WTC11 (cell line): ENCODE measurements around the gene CELF4. TPM values are rescaled to one million over a fixed set of nuclear protein-coding genes. Genes with fewer than 3 reads are reported as not detected.

Source experiments
- ATAC-seq: fragments of 200-7000 bp; cut with Tn5 transposase; 2 replicates; pipeline ENCODE4 v1.10.0; 2021; ENCODE audit warnings: mild to moderate bottlenecking, moderate library complexity
- CTCF ChIA-PET: fragments of 300-600 bp; sonication (Branson Sonifier 250); formaldehyde crosslinking; loops from one replicate; lab custom pipeline; 2021; ENCODE audit warnings: antibody characterized with exemption; lab: Charles Lee
- POLR2A ChIA-PET: fragments of 350-600 bp; sonication (Branson Sonifier 250); formaldehyde crosslinking; loops from one replicate; lab custom pipeline; 2021; ENCODE audit warnings: antibody characterized with exemption; lab: Charles Lee
- DNase-seq: peaks from one replicate; pipeline ENCODE4 v3.0.0; 2021; ENCODE audit warnings: low spot score
- H3K27ac Mint-ChIP-seq: 2 replicates; pipeline ENCODE4 v1.8.0; 2021; ENCODE audit warnings: mixed read lengths
- H3K27me3 Mint-ChIP-seq: 2 replicates; pipeline ENCODE4 v1.8.0; 2021; ENCODE audit warnings: low read depth, mild to moderate bottlenecking, moderate library complexity, mixed read lengths
- H3K36me3 Mint-ChIP-seq: 2 replicates; pipeline ENCODE4 v1.8.0; 2021; ENCODE audit warnings: mixed read lengths
- H3K4me1 Mint-ChIP-seq: 2 replicates; pipeline ENCODE4 v1.8.0; 2022; ENCODE audit warnings: mixed read lengths
- H3K4me3 Mint-ChIP-seq: 2 replicates; pipeline ENCODE4 v1.8.0; 2021; ENCODE audit warnings: mild to moderate bottlenecking, moderate library complexity, mixed read lengths
- H3K9me3 Mint-ChIP-seq: 2 replicates; pipeline ENCODE4 v1.8.0; 2021; ENCODE audit warnings: mixed read lengths
- CREB1 ChIP-seq: sonication (generic); formaldehyde crosslinking; IDR thresholded peaks from 2 replicates; pipeline ENCODE4 v1.8.0; 2023; ENCODE audit warnings: mild to moderate bottlenecking, missing genetic modification reagents
- ESRRA ChIP-seq: sonication (generic); formaldehyde crosslinking; IDR thresholded peaks from 2 replicates; pipeline ENCODE4 v1.8.1; 2022; ENCODE audit warnings: mild to moderate bottlenecking, missing genetic modification reagents, borderline replicate concordance
- ETV6 ChIP-seq: sonication (generic); formaldehyde crosslinking; IDR thresholded peaks from 2 replicates; pipeline ENCODE4 v1.8.1; 2022; ENCODE audit warnings: mild to moderate bottlenecking, missing genetic modification reagents
- FOXK1 ChIP-seq: sonication (generic); formaldehyde crosslinking; IDR thresholded peaks from 2 replicates; pipeline ENCODE4 v1.8.0; 2022; ENCODE audit warnings: mild to moderate bottlenecking, moderate library complexity, missing genetic modification reagents
- FOXP1 ChIP-seq: sonication (generic); formaldehyde crosslinking; IDR thresholded peaks from 2 replicates; pipeline ENCODE4 v1.8.0; 2022; ENCODE audit warnings: missing genetic modification reagents, mild to moderate bottlenecking, moderate library complexity, borderline replicate concordance
- MYBL2 ChIP-seq: sonication (generic); formaldehyde crosslinking; IDR thresholded peaks from 2 replicates; pipeline ENCODE4 v1.8.1; 2023; ENCODE audit warnings: mild to moderate bottlenecking, moderate library complexity, missing genetic modification reagents
- NFE2L1 ChIP-seq: sonication (generic); formaldehyde crosslinking; IDR thresholded peaks from 2 replicates; pipeline ENCODE4 v1.8.1; 2023; ENCODE audit warnings: missing genetic modification reagents
- NFYB ChIP-seq: sonication (generic); formaldehyde crosslinking; conservative IDR thresholded peaks from 2 replicates; pipeline ENCODE4 v1.8.0; 2022; ENCODE audit warnings: low read depth, missing genetic modification reagents
- NR2C2 ChIP-seq: sonication (generic); formaldehyde crosslinking; IDR thresholded peaks from 2 replicates; pipeline ENCODE4 v1.8.0; 2022; ENCODE audit warnings: mild to moderate bottlenecking, missing genetic modification reagents
- NR3C1 ChIP-seq: sonication (generic); formaldehyde crosslinking; conservative IDR thresholded peaks from 2 replicates; pipeline ENCODE4 v1.8.1; 2023; ENCODE audit warnings: low read depth, mild to moderate bottlenecking, missing genetic modification reagents
- TEAD4 ChIP-seq: sonication (generic); formaldehyde crosslinking; IDR thresholded peaks from 2 replicates; pipeline ENCODE4 v1.8.0; 2022; ENCODE audit warnings: mild to moderate bottlenecking, missing genetic modification reagents
- ZNF317 ChIP-seq: sonication (generic); formaldehyde crosslinking; IDR thresholded peaks from 2 replicates; pipeline ENCODE4 v1.8.1; 2023; ENCODE audit warnings: low read depth, mild to moderate bottlenecking, moderate library complexity, missing genetic modification reagents, borderline replicate concordance
- total RNA-seq: library from RNA; stranded (reverse); gene quantifications from 3 replicates; pipeline ENCODE4 v1.2.3, GENCODE V29; 2021
- TF ChIP-seq, protein P1 (sequence below): sonication (generic); formaldehyde crosslinking; IDR thresholded peaks from 2 replicates; pipeline ENCODE4 v1.8.1; 2022; ENCODE audit warnings: missing genetic modification reagents, borderline replicate concordance
- TF ChIP-seq, protein P2 (sequence below): sonication (generic); formaldehyde crosslinking; IDR thresholded peaks from 2 replicates; pipeline ENCODE4 v1.8.1; 2023; ENCODE audit warnings: mild to moderate bottlenecking, missing genetic modification reagents, moderate library complexity
- TF ChIP-seq, protein P3 (sequence below): fragments of 250-450 bp; sonication (Bioruptor Pico); IDR thresholded peaks from 2 replicates; pipeline ENCODE4 v1.9.0; 2021; ENCODE audit warnings: mild to moderate bottlenecking
- TF ChIP-seq, protein P4 (sequence below): sonication (generic); formaldehyde crosslinking; IDR thresholded peaks from 2 replicates; pipeline ENCODE4 v1.8.0; 2023; ENCODE audit warnings: mild to moderate bottlenecking, missing genetic modification reagents
- TF ChIP-seq, protein P5 (sequence below): sonication (generic); formaldehyde crosslinking; IDR thresholded peaks from 2 replicates; pipeline ENCODE4 v1.8.1; 2023; ENCODE audit warnings: mild to moderate bottlenecking, missing genetic modification reagents

The CELF4 gene
- total RNA-seq, 1 experiment from 2014 or later, result 2.9 TPM

DNA sequence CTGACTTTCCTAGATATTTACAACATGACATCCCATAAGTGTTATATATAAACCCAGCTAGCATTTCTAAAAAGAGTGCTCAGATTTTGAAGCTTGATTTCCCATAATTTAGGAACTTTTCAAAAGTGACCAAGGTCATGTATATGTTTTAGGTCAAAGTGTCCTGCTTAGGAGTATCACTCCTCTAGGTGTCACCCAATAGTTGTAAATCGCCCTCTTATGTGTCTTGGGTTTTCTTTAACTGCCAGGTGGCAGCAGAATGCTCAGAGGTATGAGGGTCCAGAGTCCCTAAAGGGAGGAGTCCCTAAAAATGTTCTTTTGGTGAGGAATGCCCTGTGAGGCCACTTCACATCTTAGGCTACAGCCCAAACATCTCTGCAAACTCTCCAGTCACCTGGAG is 358.3 kb downstream of the CELF4 start (continued):
- TF ChIP-seq, protein P1, sequence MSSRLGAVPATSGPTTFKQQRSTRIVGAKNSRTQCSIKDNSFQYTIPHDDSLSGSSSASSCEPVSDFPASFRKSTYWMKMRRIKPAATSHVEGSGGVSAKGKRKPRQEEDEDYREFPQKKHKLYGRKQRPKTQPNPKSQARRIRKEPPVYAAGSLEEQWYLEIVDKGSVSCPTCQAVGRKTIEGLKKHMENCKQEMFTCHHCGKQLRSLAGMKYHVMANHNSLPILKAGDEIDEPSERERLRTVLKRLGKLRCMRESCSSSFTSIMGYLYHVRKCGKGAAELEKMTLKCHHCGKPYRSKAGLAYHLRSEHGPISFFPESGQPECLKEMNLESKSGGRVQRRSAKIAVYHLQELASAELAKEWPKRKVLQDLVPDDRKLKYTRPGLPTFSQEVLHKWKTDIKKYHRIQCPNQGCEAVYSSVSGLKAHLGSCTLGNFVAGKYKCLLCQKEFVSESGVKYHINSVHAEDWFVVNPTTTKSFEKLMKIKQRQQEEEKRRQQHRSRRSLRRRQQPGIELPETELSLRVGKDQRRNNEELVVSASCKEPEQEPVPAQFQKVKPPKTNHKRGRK (CRISPR knock-in tag), result no peak
- no peak for TF ChIP-seq ZNF317

DNA sequence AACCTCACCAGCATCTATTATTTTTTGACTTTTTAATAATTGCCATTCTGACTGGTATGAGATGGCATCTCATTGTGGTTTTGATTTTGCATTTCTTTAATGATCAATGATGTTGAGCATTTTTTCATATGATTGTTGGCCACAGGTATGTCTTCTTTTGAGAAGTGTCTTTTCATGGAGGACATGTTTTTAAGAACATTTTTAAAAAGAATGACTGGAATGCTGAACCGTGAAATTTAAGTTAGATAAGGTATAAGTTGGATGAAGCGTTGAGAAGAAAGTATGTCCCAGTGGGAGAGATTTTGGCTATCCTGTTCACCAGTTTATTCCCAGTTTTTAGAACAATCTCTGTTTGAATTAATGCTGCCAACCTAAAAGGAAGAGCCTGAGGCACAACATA is 365.9 kb downstream of the CELF4 start:
- peaks cover 25% of the 10 kb centered on the region for H3K9me3 Mint-ChIP-seq
- H3K4me1 Mint-ChIP-seq, result no peaks in the 10 kb centered on the region
- peaks cover 3% of the 10 kb centered on the region for H3K36me3 Mint-ChIP-seq
- H3K27me3 Mint-ChIP-seq, result peaks cover 7% of the 10 kb centered on the region
- ATAC-seq, result no peak
- ChIA-PET POLR2A (no interaction called here), CTCF (no interaction called here)
- H3K4me3 Mint-ChIP-seq, result no peak overlapping the region
- H3K27ac Mint-ChIP-seq, result no peak overlapping the region
- DNase-seq, result no peak
- TF ChIP-seq ESRRA (CRISPR knock-in tag), result no peak
- TF ChIP-seq MYBL2 (CRISPR knock-in tag), result no peak
- TF ChIP-seq CREB1 (CRISPR knock-in tag), result no peak
- no peak for TF ChIP-seq NR3C1 (CRISPR knock-in tag)
- no peak for TF ChIP-seq TEAD4
- TF ChIP-seq, protein P2, sequence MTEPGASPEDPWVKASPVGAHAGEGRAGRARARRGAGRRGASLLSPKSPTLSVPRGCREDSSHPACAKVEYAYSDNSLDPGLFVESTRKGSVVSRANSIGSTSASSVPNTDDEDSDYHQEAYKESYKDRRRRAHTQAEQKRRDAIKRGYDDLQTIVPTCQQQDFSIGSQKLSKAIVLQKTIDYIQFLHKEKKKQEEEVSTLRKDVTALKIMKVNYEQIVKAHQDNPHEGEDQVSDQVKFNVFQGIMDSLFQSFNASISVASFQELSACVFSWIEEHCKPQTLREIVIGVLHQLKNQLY (CRISPR knock-in tag), result no peak
- TF ChIP-seq, protein P3, sequence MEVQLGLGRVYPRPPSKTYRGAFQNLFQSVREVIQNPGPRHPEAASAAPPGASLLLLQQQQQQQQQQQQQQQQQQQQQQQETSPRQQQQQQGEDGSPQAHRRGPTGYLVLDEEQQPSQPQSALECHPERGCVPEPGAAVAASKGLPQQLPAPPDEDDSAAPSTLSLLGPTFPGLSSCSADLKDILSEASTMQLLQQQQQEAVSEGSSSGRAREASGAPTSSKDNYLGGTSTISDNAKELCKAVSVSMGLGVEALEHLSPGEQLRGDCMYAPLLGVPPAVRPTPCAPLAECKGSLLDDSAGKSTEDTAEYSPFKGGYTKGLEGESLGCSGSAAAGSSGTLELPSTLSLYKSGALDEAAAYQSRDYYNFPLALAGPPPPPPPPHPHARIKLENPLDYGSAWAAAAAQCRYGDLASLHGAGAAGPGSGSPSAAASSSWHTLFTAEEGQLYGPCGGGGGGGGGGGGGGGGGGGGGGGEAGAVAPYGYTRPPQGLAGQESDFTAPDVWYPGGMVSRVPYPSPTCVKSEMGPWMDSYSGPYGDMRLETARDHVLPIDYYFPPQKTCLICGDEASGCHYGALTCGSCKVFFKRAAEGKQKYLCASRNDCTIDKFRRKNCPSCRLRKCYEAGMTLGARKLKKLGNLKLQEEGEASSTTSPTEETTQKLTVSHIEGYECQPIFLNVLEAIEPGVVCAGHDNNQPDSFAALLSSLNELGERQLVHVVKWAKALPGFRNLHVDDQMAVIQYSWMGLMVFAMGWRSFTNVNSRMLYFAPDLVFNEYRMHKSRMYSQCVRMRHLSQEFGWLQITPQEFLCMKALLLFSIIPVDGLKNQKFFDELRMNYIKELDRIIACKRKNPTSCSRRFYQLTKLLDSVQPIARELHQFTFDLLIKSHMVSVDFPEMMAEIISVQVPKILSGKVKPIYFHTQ (CRISPR knock-in tag), result no peak
- no peak for TF ChIP-seq NFE2L1 (CRISPR knock-in tag)
- no peak for TF ChIP-seq ETV6 (CRISPR knock-in tag)
- TF ChIP-seq, protein P4, sequence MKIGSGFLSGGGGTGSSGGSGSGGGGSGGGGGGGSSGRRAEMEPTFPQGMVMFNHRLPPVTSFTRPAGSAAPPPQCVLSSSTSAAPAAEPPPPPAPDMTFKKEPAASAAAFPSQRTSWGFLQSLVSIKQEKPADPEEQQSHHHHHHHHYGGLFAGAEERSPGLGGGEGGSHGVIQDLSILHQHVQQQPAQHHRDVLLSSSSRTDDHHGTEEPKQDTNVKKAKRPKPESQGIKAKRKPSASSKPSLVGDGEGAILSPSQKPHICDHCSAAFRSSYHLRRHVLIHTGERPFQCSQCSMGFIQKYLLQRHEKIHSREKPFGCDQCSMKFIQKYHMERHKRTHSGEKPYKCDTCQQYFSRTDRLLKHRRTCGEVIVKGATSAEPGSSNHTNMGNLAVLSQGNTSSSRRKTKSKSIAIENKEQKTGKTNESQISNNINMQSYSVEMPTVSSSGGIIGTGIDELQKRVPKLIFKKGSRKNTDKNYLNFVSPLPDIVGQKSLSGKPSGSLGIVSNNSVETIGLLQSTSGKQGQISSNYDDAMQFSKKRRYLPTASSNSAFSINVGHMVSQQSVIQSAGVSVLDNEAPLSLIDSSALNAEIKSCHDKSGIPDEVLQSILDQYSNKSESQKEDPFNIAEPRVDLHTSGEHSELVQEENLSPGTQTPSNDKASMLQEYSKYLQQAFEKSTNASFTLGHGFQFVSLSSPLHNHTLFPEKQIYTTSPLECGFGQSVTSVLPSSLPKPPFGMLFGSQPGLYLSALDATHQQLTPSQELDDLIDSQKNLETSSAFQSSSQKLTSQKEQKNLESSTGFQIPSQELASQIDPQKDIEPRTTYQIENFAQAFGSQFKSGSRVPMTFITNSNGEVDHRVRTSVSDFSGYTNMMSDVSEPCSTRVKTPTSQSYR, result no peak
- TF ChIP-seq FOXK1, result no peak
- TF ChIP-seq, protein P5, sequence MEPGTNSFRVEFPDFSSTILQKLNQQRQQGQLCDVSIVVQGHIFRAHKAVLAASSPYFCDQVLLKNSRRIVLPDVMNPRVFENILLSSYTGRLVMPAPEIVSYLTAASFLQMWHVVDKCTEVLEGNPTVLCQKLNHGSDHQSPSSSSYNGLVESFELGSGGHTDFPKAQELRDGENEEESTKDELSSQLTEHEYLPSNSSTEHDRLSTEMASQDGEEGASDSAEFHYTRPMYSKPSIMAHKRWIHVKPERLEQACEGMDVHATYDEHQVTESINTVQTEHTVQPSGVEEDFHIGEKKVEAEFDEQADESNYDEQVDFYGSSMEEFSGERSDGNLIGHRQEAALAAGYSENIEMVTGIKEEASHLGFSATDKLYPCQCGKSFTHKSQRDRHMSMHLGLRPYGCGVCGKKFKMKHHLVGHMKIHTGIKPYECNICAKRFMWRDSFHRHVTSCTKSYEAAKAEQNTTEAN (CRISPR knock-in tag), result no peak
- TF ChIP-seq NFYB, result no peak
- no peak for TF ChIP-seq FOXP1 (CRISPR knock-in tag)
- no peak for TF ChIP-seq NR2C2 (CRISPR knock-in tag)
- TF ChIP-seq, all 79 proteins: peak for 0
